22Rv1 (cell line): ENCODE data around the gene SYTL3.

Experiments
- ZFX ChIP-seq: fragments of 450-650 bp; IDR thresholded peaks from 2 replicates; pipeline ENCODE4 v1.6.1; 2017; ENCODE audit warnings: antibody characterized with exemption, borderline replicate concordance
- TF ChIP-seq, protein P1 (sequence below): fragments of 450-650 bp; IDR thresholded peaks from 2 replicates; pipeline ENCODE4 v1.5.1; 2017; ENCODE audit warnings: mild to moderate bottlenecking

DNA sequence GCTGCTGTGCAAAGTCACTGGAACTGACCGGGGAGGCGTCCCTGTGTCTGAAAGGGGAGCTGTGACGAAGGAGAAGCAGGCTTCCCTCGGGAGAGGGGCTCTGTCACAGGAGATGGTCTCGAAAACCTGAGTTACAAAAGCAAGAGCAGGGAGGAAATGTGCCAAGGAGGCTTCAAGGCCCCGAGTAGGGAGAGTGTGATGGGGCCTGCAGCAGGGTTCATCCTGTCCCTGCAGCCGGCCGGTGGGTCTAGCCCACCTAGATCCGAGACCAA, 22.0 kb upstream of the SYTL3 start:
- TF ChIP-seq, protein P1, sequence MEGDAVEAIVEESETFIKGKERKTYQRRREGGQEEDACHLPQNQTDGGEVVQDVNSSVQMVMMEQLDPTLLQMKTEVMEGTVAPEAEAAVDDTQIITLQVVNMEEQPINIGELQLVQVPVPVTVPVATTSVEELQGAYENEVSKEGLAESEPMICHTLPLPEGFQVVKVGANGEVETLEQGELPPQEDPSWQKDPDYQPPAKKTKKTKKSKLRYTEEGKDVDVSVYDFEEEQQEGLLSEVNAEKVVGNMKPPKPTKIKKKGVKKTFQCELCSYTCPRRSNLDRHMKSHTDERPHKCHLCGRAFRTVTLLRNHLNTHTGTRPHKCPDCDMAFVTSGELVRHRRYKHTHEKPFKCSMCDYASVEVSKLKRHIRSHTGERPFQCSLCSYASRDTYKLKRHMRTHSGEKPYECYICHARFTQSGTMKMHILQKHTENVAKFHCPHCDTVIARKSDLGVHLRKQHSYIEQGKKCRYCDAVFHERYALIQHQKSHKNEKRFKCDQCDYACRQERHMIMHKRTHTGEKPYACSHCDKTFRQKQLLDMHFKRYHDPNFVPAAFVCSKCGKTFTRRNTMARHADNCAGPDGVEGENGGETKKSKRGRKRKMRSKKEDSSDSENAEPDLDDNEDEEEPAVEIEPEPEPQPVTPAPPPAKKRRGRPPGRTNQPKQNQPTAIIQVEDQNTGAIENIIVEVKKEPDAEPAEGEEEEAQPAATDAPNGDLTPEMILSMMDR, result no peak
- TF ChIP-seq ZFX, result no peak
